Activated CD4-positive, alpha-beta T cell treated with anti-CD3 and anti-CD28 coated beads, Interleukin-2, amount 50 U/mL, for 16 hours (primary cell): ENCODE data around the gene EXOC3.
"Not testable (repeated sequence)": the region's sequence is repeated elsewhere in the genome, so short reads cannot be mapped to it uniquely, and the experiment has no call there.

Source experiments
- DNase-seq: peaks from one replicate; pipeline ENCODE4 v3.0.0-alpha.2; 2020

The EXOC3 gene

DNA sequence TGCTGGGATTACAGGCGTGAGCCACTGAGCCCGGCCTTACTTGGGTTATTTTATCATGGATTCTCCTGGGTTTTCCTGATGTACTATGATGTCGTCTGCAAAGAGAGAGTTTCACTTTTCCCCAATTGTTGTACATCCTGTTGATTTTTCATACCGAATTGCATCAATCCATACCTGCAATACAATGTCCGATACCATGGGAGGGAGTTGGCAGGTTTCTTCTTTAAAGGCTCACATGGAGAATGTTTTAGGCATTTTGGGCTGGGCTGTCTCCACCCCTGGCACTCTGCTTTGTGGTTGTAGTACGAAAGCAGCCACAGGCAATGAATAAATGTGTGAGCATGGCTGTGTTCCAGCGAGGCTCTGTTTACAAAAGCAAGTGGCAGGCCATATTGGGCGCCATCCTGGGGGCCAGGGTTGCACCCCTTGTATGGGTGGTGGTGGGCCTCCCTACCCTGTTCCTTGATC is 35.1 kb upstream of the EXOC3 start:
- no peak for DNase-seq

- no peak for DNase-seq
Observed at GRCh38 chr5:410911-411517, 32.0 kb upstream of the EXOC3 start.

DNA sequence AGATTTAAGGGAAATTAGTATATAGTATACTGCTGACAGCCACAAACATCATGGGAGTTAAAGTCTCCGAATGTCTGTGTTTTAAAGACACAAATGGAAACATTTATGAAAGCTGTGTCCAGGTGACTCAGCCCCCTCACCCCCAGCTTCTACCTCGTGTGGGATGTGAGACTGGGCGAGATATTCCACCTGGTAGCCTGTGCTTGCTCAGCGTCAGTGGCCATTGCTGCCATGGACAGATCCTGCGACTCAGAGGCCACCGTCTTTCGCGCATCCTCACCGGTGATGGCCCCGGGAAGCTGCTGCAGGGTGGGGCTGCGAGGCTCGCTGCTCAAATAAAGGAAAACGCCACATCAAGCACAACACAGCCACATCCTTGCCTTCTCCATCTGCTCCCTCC is 31.2 kb upstream of the EXOC3 start:
- DNase-seq = no peak

DNA sequence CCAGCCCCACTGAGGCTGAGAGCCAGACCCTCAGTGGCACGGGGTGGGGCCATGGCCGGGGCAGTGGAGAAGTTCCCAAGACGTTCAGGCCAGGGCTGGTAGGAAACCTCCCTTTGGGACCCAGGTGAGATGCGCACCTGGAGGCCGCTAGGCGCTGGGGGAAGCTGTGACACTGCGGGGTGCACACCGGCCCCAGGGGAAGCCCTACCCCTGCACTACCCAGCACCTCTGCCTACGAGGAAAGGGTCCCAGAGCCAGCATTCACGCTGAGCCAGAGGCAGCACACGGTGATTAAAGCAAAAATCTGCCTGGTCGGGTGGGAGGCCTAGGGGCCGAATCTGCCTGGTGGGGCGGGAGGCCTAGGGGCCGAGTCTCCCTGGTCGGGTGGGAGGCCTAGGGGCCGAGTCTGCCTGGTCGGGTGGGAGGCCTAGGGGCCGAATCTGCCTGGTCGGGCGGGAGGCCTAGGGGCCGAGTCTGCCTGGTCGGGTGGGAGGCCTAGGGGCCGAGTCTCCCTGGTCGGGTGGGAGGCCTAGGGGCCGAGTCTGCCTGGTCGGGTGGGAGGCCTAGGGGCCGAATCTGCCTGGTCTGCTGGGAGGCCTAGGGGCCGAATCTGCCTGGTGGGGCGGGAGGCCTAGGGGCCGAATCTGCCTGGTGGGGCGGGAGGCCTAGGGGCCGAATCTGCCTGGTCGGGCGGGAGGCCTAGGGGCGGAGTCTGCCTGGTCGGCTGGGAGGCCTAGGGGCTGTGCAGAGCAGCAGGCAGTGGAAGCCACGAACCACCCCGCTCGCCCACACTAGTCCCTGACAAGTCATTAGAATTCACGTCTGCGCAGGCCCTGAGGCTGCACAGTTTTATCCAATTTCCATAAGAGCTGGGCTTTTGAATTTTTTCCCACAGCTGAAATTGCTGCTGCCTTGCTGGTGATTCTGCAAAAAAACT is 27.7 kb upstream of the EXOC3 start:
- not testable (repeated sequence) for DNase-seq

DNA sequence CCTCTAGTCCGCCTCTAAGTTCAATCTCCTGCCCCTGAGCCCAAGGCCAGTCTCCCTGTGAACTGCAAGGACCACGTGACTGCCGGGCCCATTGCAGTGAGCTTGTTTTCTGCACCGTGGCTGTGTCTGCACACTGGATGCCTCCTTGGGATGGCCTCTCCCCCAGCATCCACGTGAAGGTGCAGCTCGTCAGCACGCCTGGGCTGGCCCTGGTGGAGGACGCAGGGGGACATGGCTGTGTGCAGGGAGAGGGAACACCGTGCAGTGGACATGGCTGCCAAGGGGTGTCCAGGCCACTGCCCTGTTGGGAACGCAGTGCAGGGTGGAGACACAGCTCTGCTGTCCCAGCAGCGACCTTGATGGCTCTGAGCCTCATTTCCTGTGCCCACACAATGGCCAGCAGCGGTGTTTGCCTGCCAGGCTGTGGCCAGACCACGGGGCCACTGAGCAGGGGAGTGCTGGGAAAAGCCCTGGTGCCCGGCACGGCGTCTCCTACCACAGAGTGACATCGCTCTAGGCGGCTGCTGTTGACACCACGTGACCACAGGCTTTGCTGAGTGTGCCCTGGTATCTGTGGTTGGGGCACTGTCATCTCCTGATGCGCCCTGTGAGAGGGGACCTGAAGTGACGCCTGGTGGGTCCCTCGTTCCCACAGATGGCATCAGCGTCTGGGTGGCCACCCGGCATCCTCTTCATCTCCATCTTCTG is 26.9 kb upstream of the EXOC3 start:
- no peak for DNase-seq

DNA sequence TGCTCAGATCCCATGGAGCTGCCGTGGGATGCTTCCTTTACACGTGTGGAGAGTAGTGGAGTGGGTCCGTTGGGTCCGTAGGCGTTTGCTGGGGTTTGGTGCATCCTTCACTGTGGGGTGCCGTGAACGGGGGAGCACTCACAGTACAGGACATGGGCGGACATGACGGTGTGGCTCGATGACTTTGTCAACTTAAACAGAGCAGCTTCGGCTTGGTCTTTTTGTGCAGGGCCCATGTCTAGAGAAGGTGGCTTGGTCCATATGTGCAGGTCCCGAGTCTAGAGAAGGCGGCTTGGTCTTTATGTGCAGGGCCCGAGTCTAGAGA is 26.4 kb upstream of the EXOC3 start:
- no peak for DNase-seq

DNA sequence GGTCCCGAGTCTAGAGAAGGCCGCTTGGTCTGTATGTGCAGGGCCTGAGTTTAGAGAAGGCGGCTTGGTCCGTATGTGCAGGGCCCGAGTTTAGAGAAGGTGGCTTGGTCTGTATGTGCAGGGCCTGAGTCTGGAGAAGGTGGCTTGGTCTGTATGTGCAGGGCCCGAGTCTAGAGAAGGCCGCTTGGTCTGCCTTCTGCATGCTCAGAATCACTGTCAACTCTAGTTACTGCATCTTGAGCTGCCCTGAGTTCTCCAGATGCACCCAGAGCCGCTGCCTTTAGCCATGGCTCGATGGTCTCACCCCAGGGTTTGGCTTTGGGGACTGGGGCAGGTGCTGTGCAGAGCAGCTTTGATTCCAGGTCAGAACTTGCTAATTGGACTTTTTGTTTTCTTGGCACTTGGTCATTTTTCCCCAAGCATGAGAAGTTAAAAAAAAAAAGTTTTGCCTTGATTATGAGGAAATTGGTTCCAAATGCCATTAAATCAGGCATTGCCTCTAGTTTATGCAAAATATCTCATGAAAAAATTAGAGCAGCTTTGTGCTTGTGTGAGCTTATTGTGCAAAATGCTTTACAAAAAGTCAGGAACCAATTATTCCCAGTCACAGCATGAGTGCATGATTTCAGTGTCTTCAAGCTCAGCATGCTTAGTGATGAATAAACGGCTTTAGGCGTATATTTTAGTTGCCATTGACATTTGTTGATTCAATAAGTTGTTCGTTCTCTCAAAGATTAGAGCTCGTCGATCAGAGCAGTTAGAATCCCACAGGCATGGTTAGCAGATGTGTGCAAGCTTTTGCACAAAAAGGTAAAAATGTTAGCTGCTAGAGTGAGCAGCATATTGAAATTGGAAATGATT is 25.4 kb upstream of the EXOC3 start:
- no peak for DNase-seq

- DNase-seq = no peak
Observed at GRCh38 chr5:418162-419121, 24.5 kb upstream of the EXOC3 start.

DNA sequence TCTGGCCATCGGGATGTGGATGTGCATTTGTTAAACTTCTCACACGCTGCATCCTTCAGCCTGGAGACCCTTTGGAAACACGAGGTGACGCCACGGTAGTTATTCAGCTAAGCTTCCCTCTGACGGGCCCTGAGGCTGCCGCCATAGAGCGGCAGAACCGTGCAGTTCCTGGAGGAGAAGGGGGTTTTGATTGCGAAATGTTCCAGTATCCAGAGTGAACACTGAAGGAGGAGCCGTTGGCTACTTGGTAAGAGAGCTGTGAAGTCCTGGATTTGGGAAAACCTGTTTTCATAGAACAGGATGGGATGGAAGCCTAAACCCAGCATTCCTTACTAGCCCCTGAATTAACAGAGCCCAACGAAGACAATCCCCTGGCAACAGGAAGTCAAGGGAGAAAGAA is 23.0 kb upstream of the EXOC3 start:
- no peak for DNase-seq

DNA sequence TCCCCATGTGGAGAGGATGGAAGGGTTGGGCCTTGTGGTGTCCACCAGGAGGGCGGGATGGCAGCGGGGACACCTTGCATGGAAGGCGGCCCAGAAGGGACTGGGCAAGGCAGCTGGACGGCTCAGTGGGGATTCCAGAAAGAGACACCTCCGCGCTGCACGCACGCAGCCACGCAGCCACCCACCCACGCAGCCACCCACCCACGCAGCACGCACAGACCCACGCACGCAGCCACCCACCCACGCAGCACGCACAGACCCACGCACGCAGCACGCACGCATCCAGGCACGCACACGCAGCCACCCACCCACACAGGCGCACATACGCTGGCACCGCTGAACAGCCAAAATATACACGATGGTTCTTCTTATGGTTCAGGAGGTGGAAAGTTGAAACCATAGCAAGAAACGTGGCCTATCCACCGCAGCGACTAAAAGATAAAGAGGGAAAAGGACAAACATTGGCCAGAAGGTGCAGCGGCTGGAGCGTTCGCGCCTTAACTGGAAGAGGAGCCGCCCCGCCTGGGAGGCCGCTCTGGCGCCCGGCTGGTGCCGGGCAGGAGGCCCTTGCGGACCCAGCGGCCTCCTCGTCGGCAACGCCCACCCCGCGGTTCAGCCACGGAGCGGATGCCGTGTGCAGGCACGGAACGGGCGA is 22.2 kb upstream of the EXOC3 start:
- no peak for DNase-seq

GRCh38 chr5:421287-421880 is 21.6 kb upstream of the EXOC3 start:
- no peak for DNase-seq

GRCh38 chr5:421901-422300 is 21.1 kb upstream of the EXOC3 start:
- DNase-seq = no peak

DNA sequence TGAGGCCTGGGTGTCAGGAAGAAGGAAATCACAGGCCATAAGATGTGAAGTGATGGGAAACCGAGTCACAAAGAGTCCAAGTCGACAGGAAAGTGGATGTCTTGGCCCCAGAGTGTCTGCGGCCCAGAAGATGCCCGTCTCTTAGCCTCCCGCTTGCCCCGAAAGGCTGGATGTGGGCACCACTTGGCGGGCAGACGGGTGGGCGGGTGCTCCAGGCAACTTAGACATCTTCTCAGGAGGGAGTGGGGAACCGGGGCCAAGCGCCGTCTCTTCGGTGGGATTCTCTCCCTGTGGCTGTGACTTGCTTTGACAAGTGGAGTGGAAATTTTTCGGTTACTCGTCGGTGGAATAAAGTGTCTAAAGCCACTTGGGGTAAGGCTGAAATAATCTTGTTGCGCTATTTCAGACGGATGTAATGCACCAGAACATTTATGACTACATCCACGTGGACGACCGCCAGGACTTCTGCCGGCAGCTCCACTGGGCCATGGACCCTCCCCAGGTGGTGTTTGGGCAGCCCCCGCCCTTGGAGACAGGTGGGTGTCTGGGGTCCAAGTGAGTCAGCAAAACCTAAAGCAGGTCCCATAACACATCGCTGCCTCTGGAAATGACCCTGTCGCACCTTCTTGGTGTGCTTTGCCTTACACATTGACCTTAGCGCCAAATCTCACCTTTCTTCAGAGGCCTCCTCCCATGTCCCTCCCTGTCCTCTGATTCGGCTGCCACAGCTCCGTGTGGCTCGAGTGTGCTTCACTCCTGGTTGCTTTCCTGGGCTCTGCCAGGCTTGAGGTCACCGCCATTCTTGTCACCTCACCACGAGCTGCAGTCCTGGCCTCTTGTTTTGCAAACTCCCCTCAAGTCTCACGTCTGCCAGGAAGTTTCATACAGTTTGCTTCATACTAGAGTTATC is 20.4 kb upstream of the EXOC3 start:
- no peak for DNase-seq

DNA sequence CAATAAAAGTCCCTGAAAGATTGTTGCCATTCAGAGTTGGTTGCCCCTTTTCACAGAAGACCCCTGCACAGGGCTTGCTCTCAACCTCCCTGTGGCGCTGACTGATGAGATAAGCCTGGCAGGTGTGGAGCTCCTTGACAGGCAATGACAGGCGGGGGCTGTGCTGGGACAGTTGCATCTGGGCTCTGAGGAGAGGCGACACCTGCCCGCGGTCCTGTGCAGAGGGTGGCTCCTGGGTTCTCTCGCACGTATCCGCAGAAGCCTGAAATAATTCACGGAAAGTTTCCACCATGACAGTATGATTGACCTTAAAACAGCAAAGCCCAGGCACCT is 19.8 kb upstream of the EXOC3 start:
- no peak for DNase-seq

GRCh38 chr5:423626-424261 is 19.2 kb upstream of the EXOC3 start:
- DNase-seq = no peak

DNA sequence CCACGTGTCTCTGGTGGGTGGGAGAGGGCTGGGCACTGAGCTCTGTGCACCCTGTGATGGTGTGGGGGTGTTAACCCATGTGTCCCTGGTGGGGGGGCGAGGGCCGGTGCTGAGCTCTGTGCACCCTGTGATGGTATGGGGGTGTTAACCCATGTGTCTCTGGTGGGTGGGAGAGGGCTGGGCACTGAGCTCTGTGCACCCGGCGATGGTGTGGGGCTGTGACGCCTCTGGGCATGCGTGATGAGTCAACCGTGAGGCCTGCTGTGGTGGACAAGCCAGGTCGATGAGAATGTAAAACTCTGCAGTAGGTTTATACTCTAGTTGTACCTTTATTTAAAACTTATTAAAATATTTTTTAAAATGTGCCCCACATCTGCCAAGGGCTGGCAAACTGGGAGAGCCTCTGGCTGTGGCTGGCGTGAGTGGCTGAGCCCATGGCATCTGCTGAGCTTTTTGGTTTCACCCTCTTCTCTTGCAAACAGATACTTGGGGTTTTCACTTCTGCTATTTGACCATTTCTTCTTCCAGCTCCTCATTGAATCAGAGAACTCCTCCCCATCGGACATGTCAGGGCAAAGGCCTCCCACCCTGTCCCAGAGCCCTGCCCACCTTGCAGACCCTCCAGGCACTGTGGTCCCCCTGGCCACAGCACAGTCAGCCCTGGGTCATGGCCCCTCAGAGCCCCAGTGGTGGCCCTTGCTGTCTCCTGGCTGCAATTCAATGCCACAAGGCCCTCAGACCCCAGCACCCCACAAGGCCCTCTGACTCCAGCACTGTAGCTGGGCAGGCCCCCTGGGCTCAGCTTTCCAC is 18.5 kb upstream of the EXOC3 start:
- DNase-seq = no peak

DNA sequence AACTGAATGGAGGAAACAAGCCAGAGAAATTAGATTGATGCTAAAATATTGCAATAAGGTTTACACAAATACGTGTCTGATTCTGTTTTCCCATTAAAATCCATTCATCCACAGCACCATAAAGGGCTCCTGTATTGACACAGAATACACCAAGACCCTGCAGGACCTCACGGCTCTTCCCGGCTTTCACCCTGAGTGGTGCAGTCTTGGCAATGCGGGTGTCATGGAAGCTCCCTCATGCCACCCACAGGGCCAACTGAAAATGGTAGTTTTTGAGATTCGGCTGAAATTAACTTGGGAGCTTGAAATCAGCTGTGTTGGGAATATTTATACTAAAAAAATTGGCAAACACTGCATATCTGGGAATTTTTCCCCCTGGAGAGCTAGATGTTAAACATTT is 17.3 kb upstream of the EXOC3 start:
- peak; percentile 23 for DNase-seq

DNA sequence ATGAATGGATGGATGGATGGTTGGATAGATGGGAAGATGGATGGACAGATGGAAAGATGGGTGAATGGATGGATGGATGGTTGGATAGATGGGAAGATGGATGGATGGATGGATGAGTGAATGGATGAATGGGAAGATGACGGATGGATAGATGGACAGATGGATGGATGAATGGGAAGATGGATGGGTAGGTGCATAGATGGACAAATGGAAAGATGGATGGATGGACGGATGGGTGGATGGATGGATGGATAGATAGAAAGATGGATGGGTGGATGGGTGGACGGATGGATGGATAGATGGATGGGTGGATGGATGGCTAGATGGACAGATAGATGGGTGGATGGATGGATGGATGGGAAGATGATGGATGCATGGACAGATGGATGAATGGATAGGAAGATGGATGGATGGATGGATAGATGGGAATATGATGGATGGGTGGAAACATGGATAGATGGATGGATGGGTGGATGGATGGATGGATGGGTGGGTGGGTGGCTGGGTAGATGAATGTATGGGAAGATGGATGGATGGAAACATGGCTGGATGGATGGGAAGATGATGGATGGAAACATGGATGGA is 16.5 kb upstream of the EXOC3 start:
- no peak for DNase-seq
